ENCODE data around the gene ZSWIM7. TPM values are rescaled to one million over a fixed set of nuclear protein-coding genes. Genes with fewer than 3 reads are reported as not detected.

The ZSWIM7 gene
- total and polyA plus RNA-seq, 4 donors = 17.9 to 39.1 (median 28.5) TPM

- H3K4me1 ChIP-seq (ENCODE audit: control insufficient read depth in 5 of 5, insufficient read depth in 5 of 5, low read length in 5 of 5) = peaks cover 0 to 1% (median 0%) of the 10 kb centered on the region in 5 donors
- WGBS, 2 donors = 76 to 86% methylated on average over 7 of the region's 7 CpGs
- peaks cover 31 to 72% (median 52%) of the 10 kb centered on the region in 4 donors for H3K36me3 ChIP-seq (ENCODE audit: control insufficient read depth in 4 of 4, insufficient read depth in 4 of 4, low read length in 4 of 4)
- H3K9ac ChIP-seq (ENCODE audit: insufficient read depth in 1 of 2, low read length in 2 of 2) = no peak overlapping the region
- no peaks in the 10 kb centered on the region for H3K9me3 ChIP-seq (ENCODE audit: control insufficient read depth in 4 of 4, insufficient read depth in 3 of 4, low read length in 3 of 4)
- H3K27ac ChIP-seq (ENCODE audit: low read depth in 1 of 2, low read length in 1 of 2) = no peak overlapping the region
- ATAC-seq (ENCODE audit: insufficient read depth, low FRiP score) = no peak
- no peak overlapping the region for H3K4me3 ChIP-seq
- DNase-seq = no peak
- no peak for TF ChIP-seq CTCF (IDR thresholded peaks at IDR 0.05; ENCODE audit: control extremely low read depth, extremely low read depth)
- no peaks in the 10 kb centered on the region for H3K27me3 ChIP-seq (ENCODE audit: control insufficient read depth in 3 of 3, insufficient read depth in 3 of 3, low read length in 2 of 3)
Observed at GRCh38 chr17:16033729-16034349, 34.3 kb upstream of the ZSWIM7 start.

GRCh38 chr17:16027708-16028584, 28.4 kb upstream of the ZSWIM7 start:
- Histone ChIP-seq H3K4me1 (ENCODE audit: control insufficient read depth in 5 of 5, insufficient read depth in 5 of 5, low read length in 5 of 5) (peaks cover 0 to 10% (median 0%) of the 10 kb centered on the region in 5 donors), H3K9me3 (ENCODE audit: control insufficient read depth in 4 of 4, insufficient read depth in 3 of 4, low read length in 3 of 4) (no peaks in the 10 kb centered on the region), H3K9ac (ENCODE audit: insufficient read depth in 1 of 2, low read length in 2 of 2) (no peak overlapping the region), H3K4me3 (no peak overlapping the region), H3K27me3 (ENCODE audit: control insufficient read depth in 3 of 3, insufficient read depth in 3 of 3, low read length in 2 of 3) (no peaks in the 10 kb centered on the region), H3K36me3 (ENCODE audit: control insufficient read depth in 4 of 4, insufficient read depth in 4 of 4, low read length in 4 of 4) (peaks cover 35 to 76% (median 55%) of the 10 kb centered on the region in 4 donors), H3K27ac (ENCODE audit: low read depth in 1 of 2, low read length in 1 of 2) (peak overlapping the region; percentile 88 to 89)
- no peak for TF ChIP-seq CTCF (IDR thresholded peaks at IDR 0.05; ENCODE audit: control extremely low read depth, extremely low read depth)
- ATAC-seq (ENCODE audit: insufficient read depth, low FRiP score) (peak; percentile 84), DNase-seq (no peak)
- whole genome bisulfite sequencing, 2 donors = 65 to 85% methylated on average over 5 of the region's 5 CpGs

GRCh38 chr17:16026895-16027294, 27.4 kb upstream of the ZSWIM7 start:
- ATAC-seq (ENCODE audit: insufficient read depth, low FRiP score) (no peak), DNase-seq (no peak)
- H3K9ac ChIP-seq (ENCODE audit: insufficient read depth in 1 of 2, low read length in 2 of 2) = no peak overlapping the region
- no peak for TF ChIP-seq CTCF (IDR thresholded peaks at IDR 0.05; ENCODE audit: control extremely low read depth, extremely low read depth)
- H3K36me3 ChIP-seq (ENCODE audit: control insufficient read depth in 4 of 4, insufficient read depth in 4 of 4, low read length in 4 of 4) = peaks cover 27 to 71% (median 49%) of the 10 kb centered on the region in 4 donors
- WGBS, 2 donors = 94 to 97% methylated on average over 5 of the region's 5 CpGs
- H3K9me3 ChIP-seq (ENCODE audit: control insufficient read depth in 4 of 4, insufficient read depth in 3 of 4, low read length in 3 of 4) = no peaks in the 10 kb centered on the region
- peak overlapping the region in 1 of 2 donors; percentile 88 for H3K27ac ChIP-seq (ENCODE audit: low read depth in 1 of 2, low read length in 1 of 2)
- peaks cover 0 to 10% (median 0%) of the 10 kb centered on the region in 5 donors for H3K4me1 ChIP-seq (ENCODE audit: control insufficient read depth in 5 of 5, insufficient read depth in 5 of 5, low read length in 5 of 5)
- H3K4me3 ChIP-seq = no peak overlapping the region
- H3K27me3 ChIP-seq (ENCODE audit: control insufficient read depth in 3 of 3, insufficient read depth in 3 of 3, low read length in 2 of 3) = no peaks in the 10 kb centered on the region
